ENCODE data around the gene GUCA2A.
A peak's percentile ranks its signal among the peaks of the same experiment; 100 is the strongest.

Gene GUCA2A

GRCh38 chr1:42146626-42147320, 17.8 kb downstream of the GUCA2A start:
- no peak overlapping the region for H3K27ac ChIP-seq (ENCODE audit: low read depth, low read length)
- H3K9me3 ChIP-seq (ENCODE audit: control insufficient read depth, insufficient read depth, low read length), result no peaks in the 10 kb centered on the region
- H4K20me1 ChIP-seq (ENCODE audit: control insufficient read depth, insufficient read depth, low read depth, low read length), result no peaks in the 10 kb centered on the region
- H3K4me2 ChIP-seq (ENCODE audit: low read length), result no peak overlapping the region
- peaks cover 8% of the 10 kb centered on the region; the same call in 1 of the 2 replicates for H3K27me3 ChIP-seq (ENCODE audit: control insufficient read depth, low read length)
- H3K36me3 ChIP-seq (ENCODE audit: control insufficient read depth, low read length), result no peaks in the 10 kb centered on the region
- TF ChIP-seq EZH2phosphoT487 (IDR thresholded peaks at IDR 0.05; ENCODE audit: borderline replicate concordance, low read length), result no peak
- TF ChIP-seq, protein P1, sequence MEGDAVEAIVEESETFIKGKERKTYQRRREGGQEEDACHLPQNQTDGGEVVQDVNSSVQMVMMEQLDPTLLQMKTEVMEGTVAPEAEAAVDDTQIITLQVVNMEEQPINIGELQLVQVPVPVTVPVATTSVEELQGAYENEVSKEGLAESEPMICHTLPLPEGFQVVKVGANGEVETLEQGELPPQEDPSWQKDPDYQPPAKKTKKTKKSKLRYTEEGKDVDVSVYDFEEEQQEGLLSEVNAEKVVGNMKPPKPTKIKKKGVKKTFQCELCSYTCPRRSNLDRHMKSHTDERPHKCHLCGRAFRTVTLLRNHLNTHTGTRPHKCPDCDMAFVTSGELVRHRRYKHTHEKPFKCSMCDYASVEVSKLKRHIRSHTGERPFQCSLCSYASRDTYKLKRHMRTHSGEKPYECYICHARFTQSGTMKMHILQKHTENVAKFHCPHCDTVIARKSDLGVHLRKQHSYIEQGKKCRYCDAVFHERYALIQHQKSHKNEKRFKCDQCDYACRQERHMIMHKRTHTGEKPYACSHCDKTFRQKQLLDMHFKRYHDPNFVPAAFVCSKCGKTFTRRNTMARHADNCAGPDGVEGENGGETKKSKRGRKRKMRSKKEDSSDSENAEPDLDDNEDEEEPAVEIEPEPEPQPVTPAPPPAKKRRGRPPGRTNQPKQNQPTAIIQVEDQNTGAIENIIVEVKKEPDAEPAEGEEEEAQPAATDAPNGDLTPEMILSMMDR (IDR thresholded peaks at IDR 0.05; ENCODE audit: low read depth, low read length, poor library complexity, severe bottlenecking), result peak; percentile 81
- H3K4me1 ChIP-seq (ENCODE audit: control insufficient read depth, low read length), result no peaks in the 10 kb centered on the region
- no peaks in the 10 kb centered on the region for H3F3A ChIP-seq (ENCODE audit: control insufficient read depth, insufficient read depth)
- H3K79me2 ChIP-seq (ENCODE audit: control insufficient read depth, low read length), result no peaks in the 10 kb centered on the region
- no peaks in the 10 kb centered on the region for H3K9me2 ChIP-seq (replicated peaks; ENCODE audit: control insufficient read depth, low read length)
- H3K4me3 ChIP-seq (ENCODE audit: low read length), result no peak overlapping the region

- Histone ChIP-seq H3F3A (ENCODE audit: control insufficient read depth, insufficient read depth) (no peaks in the 10 kb centered on the region), H3K9me3 (ENCODE audit: control insufficient read depth, insufficient read depth, low read length) (no peaks in the 10 kb centered on the region), H3K4me1 (ENCODE audit: control insufficient read depth, low read length) (no peaks in the 10 kb centered on the region), H4K20me1 (ENCODE audit: control insufficient read depth, insufficient read depth, low read depth, low read length) (no peaks in the 10 kb centered on the region), H3K9me2 (replicated peaks; ENCODE audit: control insufficient read depth, low read length) (no peaks in the 10 kb centered on the region), H3K79me2 (ENCODE audit: control insufficient read depth, low read length) (no peaks in the 10 kb centered on the region), H3K27ac (ENCODE audit: low read depth, low read length) (no peak overlapping the region), H3K4me3 (ENCODE audit: low read length) (no peak overlapping the region), H3K27me3 (ENCODE audit: control insufficient read depth, low read length) (peaks cover 8% of the 10 kb centered on the region; the same call in 1 of the 2 replicates), H3K36me3 (ENCODE audit: control insufficient read depth, low read length) (no peaks in the 10 kb centered on the region), H3K4me2 (ENCODE audit: low read length) (no peak overlapping the region)
- TF ChIP-seq, protein P1 (IDR thresholded peaks at IDR 0.05; ENCODE audit: low read depth, low read length, poor library complexity, severe bottlenecking), result no peak
- TF ChIP-seq EZH2phosphoT487 (IDR thresholded peaks at IDR 0.05; ENCODE audit: borderline replicate concordance, low read length), result no peak
Measured at GRCh38 chr1:42145764-42146625, 18.6 kb downstream of the GUCA2A start.

GRCh38 chr1:42145389-42145716, 19.2 kb downstream of the GUCA2A start:
- H4K20me1 ChIP-seq (ENCODE audit: control insufficient read depth, insufficient read depth, low read depth, low read length), result no peaks in the 10 kb centered on the region
- no peaks in the 10 kb centered on the region for H3F3A ChIP-seq (ENCODE audit: control insufficient read depth, insufficient read depth)
- no peaks in the 10 kb centered on the region for H3K4me1 ChIP-seq (ENCODE audit: control insufficient read depth, low read length)
- H3K4me2 ChIP-seq (ENCODE audit: low read length), result no peak overlapping the region
- H3K27me3 ChIP-seq (ENCODE audit: control insufficient read depth, low read length), result peaks cover 8% of the 10 kb centered on the region; the same call in 1 of the 2 replicates
- no peak for TF ChIP-seq EZH2phosphoT487 (IDR thresholded peaks at IDR 0.05; ENCODE audit: borderline replicate concordance, low read length)
- TF ChIP-seq, protein P1 (IDR thresholded peaks at IDR 0.05; ENCODE audit: low read depth, low read length, poor library complexity, severe bottlenecking), result no peak
- H3K79me2 ChIP-seq (ENCODE audit: control insufficient read depth, low read length), result no peaks in the 10 kb centered on the region
- no peak overlapping the region for H3K4me3 ChIP-seq (ENCODE audit: low read length)
- H3K9me2 ChIP-seq (replicated peaks; ENCODE audit: control insufficient read depth, low read length), result no peaks in the 10 kb centered on the region
- no peak overlapping the region for H3K27ac ChIP-seq (ENCODE audit: low read depth, low read length)
- H3K9me3 ChIP-seq (ENCODE audit: control insufficient read depth, insufficient read depth, low read length), result no peaks in the 10 kb centered on the region
- no peaks in the 10 kb centered on the region for H3K36me3 ChIP-seq (ENCODE audit: control insufficient read depth, low read length)
